ENCODE measurements around the gene CLIC4.

- no peak for TF ChIP-seq CTCF (IDR thresholded peaks at IDR 0.05)
- TF ChIP-seq POLR2A (IDR thresholded peaks at IDR 0.05), result no peak
Observed at GRCh38 chr1:24806588-24806987, 61.3 kb downstream of the CLIC4 start.
